ENCODE results near the gene THEM5.

The THEM5 gene

DNA sequence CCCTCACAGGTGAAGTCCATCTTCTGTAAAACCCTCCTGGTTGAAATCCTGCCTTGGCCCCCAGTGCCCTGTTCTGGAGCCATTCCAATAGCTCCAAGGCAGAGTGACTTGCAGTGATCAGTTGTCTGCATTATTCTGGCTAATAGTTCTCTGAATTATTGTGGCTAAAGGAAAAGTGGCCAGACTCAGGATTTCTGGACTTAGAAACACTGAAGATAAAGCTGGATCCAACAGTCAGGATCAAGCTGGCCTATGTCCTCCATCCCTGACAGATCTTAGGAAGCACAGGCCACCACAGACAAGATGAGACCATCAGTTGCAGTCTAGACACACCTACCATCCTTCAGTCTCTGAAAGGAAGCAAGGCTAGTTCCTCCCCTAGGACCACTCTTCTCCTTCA, 13.1 kb downstream of the THEM5 start:
- in situ Hi-C loops (cut with HindIII; ENCODE audit: low sequenced_read_pairs), result no loop called here
- DNase-seq (ENCODE audit: low read depth, low spot score), result no peak
- TF ChIP-seq, protein P1, sequence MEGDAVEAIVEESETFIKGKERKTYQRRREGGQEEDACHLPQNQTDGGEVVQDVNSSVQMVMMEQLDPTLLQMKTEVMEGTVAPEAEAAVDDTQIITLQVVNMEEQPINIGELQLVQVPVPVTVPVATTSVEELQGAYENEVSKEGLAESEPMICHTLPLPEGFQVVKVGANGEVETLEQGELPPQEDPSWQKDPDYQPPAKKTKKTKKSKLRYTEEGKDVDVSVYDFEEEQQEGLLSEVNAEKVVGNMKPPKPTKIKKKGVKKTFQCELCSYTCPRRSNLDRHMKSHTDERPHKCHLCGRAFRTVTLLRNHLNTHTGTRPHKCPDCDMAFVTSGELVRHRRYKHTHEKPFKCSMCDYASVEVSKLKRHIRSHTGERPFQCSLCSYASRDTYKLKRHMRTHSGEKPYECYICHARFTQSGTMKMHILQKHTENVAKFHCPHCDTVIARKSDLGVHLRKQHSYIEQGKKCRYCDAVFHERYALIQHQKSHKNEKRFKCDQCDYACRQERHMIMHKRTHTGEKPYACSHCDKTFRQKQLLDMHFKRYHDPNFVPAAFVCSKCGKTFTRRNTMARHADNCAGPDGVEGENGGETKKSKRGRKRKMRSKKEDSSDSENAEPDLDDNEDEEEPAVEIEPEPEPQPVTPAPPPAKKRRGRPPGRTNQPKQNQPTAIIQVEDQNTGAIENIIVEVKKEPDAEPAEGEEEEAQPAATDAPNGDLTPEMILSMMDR (IDR thresholded peaks at IDR 0.05; ENCODE audit: low read depth, low read length), result no peak
- H3K4me3 ChIP-seq (ENCODE audit: low read depth, low read length), result no peak overlapping the region

GRCh38 chr1:151839457-151840403, 13.8 kb downstream of the THEM5 start, which contains the start of gene C2CD4D:
TSS of gene C2CD4D (minus strand) at chr1:151839820. CDS start at chr1:151838989, 831 bp downstream.
- peak within 1 kb of the TSS; percentile 22 for H3K4me3 ChIP-seq (ENCODE audit: low read depth, low read length)
- no peak for DNase-seq (ENCODE audit: low read depth, low spot score)
- in situ Hi-C loops (cut with HindIII; ENCODE audit: low sequenced_read_pairs), result no loop called here
- TF ChIP-seq, protein P1 (IDR thresholded peaks at IDR 0.05; ENCODE audit: low read depth, low read length), result no peak

DNA sequence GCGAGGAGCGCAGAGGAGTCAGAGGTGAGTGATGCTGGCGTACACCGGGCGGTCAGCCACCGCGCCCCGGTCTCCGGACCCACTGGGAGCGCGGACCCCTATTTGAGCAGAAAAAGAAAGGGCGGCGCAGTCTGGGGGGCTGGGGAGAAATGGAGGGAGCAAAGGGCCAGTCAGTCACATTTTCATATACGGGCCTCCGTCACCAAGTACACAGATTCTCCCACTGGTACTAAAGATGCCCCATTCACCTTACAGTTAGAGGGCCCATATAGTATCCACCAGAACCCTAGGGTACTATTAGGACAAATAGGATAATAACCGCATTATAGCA, 14.5 kb downstream of the THEM5 start:
- TF ChIP-seq, protein P1 (IDR thresholded peaks at IDR 0.05; ENCODE audit: low read depth, low read length), result no peak
- DNase-seq (ENCODE audit: low read depth, low spot score), result no peak
- H3K4me3 ChIP-seq (ENCODE audit: low read depth, low read length), result no peak overlapping the region
- in situ Hi-C loops (cut with HindIII; ENCODE audit: low sequenced_read_pairs), result no loop called here

GRCh38 chr1:151838222-151839081, 15.1 kb downstream of the THEM5 start:
- no peak overlapping the region for H3K4me3 ChIP-seq (ENCODE audit: low read depth, low read length)
- no peak for DNase-seq (ENCODE audit: low read depth, low spot score)
- TF ChIP-seq, protein P1 (IDR thresholded peaks at IDR 0.05; ENCODE audit: low read depth, low read length), result no peak
- in situ Hi-C loops (cut with HindIII; ENCODE audit: low sequenced_read_pairs), result no loop called here

DNA sequence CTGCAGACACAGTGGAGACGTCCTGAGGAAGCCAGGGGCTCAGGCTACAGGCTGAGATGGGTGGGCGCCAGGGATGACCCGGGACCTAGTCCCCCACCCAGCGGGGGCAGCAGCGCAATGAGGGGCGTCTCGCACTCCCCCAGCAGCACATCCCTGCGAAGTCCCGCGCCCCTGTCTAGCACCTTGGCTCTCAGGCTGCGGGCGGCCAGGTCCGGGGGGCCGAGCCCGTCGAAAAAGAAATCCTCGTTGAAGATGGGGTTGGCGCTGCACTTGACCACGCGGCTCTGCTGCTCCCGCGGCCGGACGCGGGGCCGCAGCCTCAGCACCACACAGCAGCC, 15.7 kb downstream of the THEM5 start:
- in situ Hi-C loops (cut with HindIII; ENCODE audit: low sequenced_read_pairs), result no loop called here
- H3K4me3 ChIP-seq (ENCODE audit: low read depth, low read length), result no peak overlapping the region
- TF ChIP-seq, protein P1 (IDR thresholded peaks at IDR 0.05; ENCODE audit: low read depth, low read length), result no peak

DNA sequence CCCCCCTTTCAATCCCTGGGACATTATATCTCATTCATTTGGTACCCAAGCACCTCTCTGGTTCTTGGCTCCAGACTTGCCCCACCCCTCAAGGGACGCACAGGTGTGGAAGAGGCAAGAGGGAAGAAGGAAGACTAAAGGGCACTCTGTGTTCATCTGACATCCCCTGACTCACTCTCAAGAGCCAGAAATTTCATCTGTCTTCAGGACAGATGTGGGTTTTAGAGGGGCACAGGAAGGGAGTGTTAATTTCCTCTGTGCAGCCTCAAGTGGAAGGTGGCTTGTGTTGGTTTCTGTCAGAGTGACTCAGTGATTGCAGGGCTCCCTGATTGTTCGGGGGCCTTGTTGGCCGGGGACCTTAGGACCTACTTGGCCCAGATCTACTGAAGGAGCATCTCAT, 16.3 kb downstream of the THEM5 start:
- DNase-seq (ENCODE audit: low read depth, low spot score), result no peak
- no peak overlapping the region for H3K4me3 ChIP-seq (ENCODE audit: low read depth, low read length)
- in situ Hi-C loops (cut with HindIII; ENCODE audit: low sequenced_read_pairs), result no loop called here

More for the DNA sequence above, 15.7 kb downstream of the THEM5 start:
- no peak for DNase-seq (ENCODE audit: low read depth, low spot score)

More for the DNA sequence above, 16.3 kb downstream of the THEM5 start:
- TF ChIP-seq, protein P1 (IDR thresholded peaks at IDR 0.05; ENCODE audit: low read depth, low read length), result no peak
